Hematopoietic multipotent progenitor cell treated with erythropoietin and hydrocortisone succinate and interleukin-3 and kit ligand, for 8 days (in vitro differentiated cells): ENCODE measurements around the gene GARIN5B.

Experiments
- DNase-seq: peaks from one replicate; pipeline ENCODE4 v3.0.0-alpha.2; 2015

GARIN5B gene

DNA sequence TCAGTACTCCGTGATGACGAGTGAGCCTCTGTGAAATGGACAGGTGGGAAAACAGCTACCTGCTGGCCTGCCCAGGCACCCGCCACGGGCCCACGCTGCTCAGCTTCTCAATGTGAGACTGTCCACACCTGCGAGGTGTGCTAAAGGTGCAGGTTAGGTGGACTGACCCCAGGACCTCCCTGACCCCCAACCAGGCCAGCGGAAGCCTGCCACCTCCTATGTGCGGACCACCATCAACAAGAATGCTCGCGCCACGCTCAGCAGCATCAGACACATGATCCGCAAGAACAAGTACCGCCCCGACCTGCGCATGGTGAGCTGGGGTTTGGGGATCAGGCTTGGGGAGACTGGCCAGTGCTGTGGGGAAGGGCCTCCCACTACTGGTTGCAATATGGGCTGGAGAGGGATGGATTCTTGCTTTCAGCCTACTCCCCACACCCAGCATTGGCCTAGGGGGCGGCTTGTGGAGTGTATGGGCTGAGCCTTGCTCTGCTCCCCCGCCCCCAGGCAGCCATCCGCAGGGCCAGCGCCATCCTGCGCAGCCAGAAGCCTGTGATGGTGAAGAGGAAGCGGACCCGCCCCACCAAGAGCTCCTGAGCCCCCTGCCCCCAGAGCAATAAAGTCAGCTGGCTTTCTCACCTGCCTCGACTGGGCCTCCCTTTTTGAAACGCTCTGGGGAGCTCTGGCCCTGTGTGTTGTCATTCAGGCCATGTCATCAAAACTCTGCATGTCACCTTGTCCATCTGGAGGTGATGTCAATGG is 24.9 kb upstream of the GARIN5B start:
- DNase-seq = no peak

DNA sequence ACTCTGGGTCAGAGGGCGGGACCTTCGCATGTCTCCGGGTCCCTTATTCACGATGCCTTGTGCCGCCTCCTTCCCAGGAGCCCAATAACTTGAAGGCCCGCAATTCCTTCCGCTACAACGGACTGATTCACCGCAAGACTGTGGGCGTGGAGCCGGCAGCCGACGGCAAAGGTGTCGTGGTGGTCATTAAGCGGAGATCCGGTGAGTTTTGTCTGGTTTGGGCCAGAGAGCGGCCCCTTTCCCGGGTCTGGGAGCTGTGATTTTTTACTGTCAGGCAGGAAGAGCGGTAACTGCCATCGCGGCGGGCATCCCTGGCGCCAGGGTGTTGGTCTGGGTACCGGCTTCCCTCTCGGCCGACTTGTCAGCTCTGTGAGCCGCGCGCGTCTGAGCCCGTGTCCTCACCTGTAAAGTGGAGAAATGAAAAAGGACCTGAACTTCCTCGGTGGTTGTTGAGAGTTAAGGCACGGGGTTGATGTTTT is 23.5 kb upstream of the GARIN5B start:
- DNase-seq = no peak

DNA sequence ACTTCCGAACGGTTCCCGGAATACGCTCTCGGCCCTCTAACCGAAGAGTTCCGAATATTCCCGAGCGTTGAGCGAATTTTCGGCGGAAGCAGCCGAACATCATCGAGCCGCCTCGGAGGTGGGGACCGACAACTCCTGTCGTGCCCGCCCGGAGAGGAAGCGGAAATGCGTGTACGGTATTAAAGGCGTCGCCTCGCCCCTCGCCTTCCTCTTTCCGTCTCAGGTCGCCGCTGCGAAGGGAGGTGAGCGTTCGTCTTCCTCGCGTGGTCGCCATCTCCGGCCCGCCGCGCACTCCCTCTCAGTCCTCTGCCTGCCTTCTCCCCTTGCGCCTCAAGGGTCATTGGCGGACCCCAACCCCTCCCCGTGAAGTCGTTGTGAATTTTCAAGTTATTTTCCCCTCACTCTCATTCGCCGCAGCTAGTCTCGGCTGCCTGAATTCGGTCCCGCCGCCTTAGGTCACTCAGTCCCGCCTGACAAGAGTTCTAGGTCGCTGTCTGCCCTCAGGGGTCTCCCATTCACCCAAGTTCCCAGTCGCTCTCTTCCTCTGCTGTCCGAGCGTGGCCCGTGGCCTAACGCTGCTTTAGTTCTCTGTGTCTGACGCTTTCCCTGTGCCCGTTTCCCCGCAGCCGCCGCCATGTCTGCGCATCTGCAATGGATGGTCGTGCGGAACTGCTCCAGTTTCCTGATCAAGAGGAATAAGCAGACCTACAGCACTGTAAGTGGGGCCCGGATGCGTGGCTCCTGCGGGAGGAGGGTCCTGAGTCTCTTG is 22.8 kb upstream of the GARIN5B start, which contains the start of gene RPL28:
Gene RPL28, plus strand, starts transcription at position 209 of the 769 bp plus-strand sequence. Its CDS starts 426 bp downstream, at position 635.
- DNase-seq = peak; percentile 99

GRCh38 chr19:55384920-55385723 is 22.1 kb upstream of the GARIN5B start:
- DNase-seq = peak; percentile 97

- peak; percentile 70 for DNase-seq
Measured at GRCh38 chr19:55384131-55384919, 21.3 kb upstream of the GARIN5B start, which contains the start of gene TMEM238. Gene TMEM238, minus strand, starts transcription at chr19:55384292. Its CDS starts 33 bp downstream, at chr19:55384259.

DNA sequence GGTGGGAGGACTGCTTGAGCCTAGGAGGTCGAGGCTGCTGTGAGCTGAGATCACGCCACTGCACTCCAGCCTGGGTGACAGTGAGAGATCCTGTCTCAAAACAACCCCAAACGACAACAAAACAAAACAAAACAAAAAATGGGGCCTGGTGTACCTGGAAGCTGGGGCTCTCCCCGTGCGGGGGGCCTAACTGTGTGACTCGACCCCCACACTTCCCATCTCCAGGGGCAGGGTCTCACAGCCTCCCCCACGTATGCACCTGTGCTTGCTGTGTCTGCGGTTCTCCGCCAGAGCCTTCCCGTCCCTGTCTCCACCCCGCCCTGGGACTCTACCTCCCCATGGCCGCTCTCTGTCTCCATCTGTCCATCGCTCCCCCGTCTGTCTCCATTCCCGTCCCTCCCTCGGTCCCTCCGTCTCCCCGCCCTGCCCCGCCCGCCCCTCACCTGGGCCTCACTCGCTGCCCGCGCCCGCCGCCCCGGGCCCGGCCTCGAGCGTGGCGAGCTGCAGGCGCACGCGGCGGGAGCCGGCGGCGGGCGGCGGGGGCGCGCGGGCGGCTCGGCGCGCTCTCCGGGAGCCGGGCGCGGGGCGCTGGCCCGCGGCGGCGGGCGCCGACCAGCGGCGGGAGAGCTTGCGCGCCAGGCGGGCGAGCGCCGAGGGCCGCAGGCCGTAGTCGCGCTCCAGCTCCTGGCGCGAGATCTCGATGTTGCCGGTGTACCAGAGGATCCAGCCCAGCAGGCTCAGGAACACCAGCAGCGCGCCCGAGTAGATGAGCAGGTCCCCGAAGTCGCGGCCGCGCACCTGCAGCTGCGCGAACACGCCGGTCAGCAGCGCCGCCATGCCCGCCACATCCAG is 20.4 kb upstream of the GARIN5B start:
- DNase-seq = peak; percentile 57

- no peak for DNase-seq
Measured at GRCh38 chr19:55382522-55383054, 19.5 kb upstream of the GARIN5B start.

GRCh38 chr19:55382013-55382412 is 19.0 kb upstream of the GARIN5B start:
- no peak for DNase-seq

- no peak for DNase-seq
Measured at GRCh38 chr19:55379174-55379573, 16.1 kb upstream of the GARIN5B start.

GRCh38 chr19:55377356-55378131 is 14.5 kb upstream of the GARIN5B start:
- no peak for DNase-seq

- DNase-seq = no peak
Measured at GRCh38 chr19:55376241-55376933, 13.3 kb upstream of the GARIN5B start, which contains the start of gene TMEM190. Gene TMEM190, plus strand, starts transcription at chr19:55376826. Its CDS starts 28 bp downstream, at chr19:55376854.

DNA sequence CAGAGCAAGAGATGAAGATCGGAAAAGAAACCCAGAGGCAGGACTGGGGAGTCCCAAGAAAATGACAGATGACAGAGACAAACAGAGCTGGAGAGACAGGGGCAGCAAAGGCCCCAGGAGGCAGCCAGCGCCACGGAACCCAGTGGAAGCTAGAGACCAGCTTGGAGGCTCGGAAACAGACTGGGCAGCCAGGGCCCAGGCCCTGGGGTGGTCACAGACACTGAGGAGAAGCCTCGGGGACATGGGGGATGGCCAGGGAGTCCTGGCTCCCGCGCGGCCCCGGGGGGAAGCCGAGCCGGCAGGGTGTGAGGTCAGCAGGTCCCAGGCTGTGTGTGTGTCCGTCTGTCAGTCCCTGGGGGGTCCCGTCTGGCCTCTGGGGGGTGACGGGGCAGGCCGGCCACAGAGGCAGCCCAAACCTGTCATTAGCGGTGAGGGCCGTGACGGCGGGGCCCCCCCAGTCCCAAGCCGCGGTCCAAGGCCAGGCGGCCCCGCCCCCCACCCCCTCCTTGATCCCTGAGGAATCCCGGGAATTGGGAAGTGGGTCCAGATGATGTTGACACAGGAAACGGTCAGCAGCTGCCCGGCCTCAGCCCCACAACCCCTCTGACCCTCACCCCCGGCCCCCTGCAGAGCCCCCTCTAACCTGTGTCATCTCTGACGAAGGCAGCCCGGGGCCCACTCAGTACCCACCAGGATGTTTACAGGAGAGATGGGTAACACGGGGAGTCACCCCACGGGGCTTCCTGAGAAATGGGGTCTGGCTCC is 11.1 kb upstream of the GARIN5B start:
- no peak for DNase-seq

DNA sequence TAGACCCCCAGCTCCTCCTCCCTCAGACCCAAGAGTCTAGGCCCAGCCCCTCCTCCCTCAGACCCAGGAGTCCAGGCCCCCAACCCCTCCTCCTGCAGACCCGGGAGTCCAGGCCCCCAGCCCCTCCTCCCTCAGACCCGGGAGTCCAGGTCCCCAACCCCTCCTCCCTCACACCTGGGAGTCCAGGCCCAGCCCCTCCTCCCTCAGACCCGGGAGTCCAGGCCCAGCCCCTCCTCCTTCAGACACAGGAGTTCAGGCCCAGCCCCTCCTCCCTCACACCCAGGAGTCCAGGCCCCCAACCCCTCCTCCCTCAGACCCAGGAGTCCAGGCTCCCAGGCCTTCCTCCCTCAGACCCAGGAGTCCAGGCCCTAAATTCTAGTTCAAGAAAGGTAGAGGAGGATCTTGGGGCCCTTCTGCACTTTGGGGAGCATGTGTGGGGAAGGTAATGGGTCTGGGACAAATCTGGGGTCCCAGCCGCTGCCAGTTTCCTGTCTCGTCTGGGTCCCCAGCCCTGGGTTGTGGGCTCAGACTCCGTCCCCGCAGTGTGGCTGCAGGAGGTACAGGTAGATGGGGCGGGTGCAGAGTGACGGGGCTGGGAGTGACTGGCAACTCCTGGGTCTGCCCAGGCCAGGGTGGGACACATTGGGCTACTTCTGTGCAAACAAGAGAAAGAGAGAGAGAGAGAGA is 10.4 kb upstream of the GARIN5B start:
- DNase-seq = no peak

DNA sequence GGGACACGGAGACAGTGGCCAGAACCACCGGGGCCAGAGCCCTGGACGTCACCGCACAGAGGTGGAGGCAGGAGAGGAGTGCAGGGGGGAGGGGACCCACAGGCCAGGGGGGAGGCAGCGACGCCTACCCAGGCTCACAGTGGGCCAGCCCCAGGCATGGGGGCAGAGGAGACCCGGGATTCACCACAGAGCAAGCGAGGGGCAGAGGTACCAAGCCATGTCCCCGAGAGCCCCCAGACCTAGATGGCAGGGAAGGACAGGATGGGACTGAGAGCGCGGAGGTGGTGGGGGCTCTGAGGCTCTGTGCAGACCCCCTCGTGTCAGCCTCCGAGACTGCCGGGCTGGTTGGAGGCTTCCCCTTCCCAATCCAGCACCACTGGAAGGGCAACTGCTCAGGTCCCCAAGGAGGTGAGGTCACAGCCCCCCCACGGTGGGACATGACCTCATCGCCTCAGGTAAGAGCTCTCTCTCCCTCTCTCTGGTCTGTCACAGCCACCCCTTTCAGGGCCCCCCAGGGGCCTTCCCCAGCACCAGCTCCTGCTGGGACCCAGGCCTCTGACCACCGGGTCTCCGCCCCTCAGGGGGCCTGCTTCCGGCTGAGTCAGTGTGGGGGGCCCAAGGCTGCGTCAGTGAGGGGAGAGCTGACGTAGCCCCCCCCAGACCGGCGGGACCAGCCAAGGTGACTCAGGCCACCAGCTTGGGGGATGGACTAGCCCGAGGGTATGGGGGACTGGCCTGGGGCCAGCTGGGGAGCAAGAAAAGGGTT is 9.4 kb upstream of the GARIN5B start:
- no peak for DNase-seq

DNA sequence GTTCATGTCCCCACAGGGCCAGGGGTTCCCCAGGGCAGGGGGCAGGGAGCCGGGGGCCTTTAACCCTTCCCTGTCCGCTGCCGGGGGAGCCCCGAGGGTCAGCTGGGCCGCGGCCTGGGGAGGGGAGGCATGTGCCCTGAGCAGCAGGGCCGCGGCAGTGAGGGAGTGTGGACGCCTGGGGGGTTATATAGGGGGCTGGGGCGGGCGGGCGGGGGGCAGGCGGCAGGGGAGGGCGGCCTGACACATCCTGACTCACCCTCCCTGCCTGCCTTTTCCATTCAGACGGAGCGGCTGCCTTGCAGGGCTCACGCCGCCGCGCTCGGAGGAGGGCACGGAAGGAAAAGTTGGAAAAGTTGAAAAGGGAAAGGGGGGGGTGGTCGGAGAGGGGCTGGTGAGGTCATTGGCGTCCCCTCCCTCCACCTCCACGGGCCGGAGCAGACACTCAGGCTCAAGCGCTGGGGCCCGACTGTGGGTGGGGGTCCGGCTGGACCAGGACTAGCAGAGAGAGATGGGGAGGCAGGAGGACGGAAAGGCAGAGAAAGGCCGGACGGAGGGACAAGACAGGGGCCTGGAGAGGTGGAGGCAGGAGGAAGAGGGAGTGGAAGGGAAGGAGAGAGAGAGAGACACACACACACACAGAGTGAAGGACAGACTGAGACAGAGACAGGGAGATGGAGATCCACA is 7.4 kb upstream of the GARIN5B start, which contains the start of gene IL11:
Gene IL11, minus strand, starts transcription at position 159 of the 684 bp plus-strand sequence. Its CDS starts 153 bp downstream, at position 6.
- DNase-seq = no peak

DNA sequence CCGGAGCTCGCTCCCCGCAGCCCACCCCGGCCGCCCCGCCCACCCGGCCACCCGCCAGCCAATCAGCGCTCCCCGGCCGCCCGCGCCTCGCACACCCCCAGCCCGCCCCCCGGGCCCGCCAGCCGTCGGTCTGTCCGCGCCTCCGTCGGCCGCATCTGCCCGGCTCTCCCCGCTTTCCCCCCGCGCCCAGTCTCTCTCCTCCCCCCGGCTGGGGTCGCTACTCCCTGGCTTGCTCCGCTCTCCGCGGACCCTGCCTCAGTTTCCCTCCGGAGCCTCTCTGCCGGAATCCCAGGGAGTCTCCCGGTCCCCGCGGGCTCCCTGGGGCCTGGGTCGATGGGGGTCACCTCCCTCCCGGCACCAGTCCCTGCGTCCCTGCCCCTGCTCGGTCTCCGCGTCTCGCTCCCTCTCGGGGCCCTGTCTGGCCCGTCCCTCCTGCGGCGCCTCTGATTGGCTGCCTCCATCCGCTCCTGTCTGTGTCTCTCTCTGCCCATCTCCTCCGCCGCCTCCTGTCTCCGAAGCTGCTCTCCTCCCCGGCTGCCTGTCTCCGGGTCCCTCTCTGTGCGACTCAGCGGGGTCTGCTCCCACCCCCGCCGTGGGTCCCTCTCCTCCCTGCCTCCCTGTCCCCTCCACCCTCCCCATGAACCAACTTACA is 6.7 kb upstream of the GARIN5B start:
- DNase-seq = peak; percentile 29
